Measurements from ENCODE around the gene CTDNEP1. TPM values are rescaled to one million over a fixed set of nuclear protein-coding genes. Genes with fewer than 3 reads are reported as not detected.

The CTDNEP1 gene
- polyA plus RNA-seq, 1 of the 3 experiments (the other 2 are of a cell fraction) = 111 TPM

GRCh38 chr17:7208754-7209460, 42.6 kb downstream of the CTDNEP1 start:
- no peak for DNase-seq
- POLR2A ChIA-PET = interaction anchor here (0.6 kb wide), 1 partner anchor 12 kb away, joined by 3 read pairs; no protein-coding TSS in a partner anchor
- Histone ChIP-seq H3K4me1 (ENCODE audit: control insufficient read depth in 1 of 2, insufficient read depth in 2 of 2, low read depth in 1 of 2, low read length in 1 of 2) (peaks cover 6 to 24% of the 10 kb centered on the region in 2 experiments; a peak in 2 of 4 replicates), H2AFZ (ENCODE audit: low read depth) (no peak overlapping the region), H3K9me2 (no peaks in the 10 kb centered on the region), H3K4me3 (ENCODE audit: low read depth in 2 of 2, low read length in 1 of 2) (no peak overlapping the region), H3F3A (replicated peaks; ENCODE audit: insufficient read depth) (peaks cover 13% of the 10 kb centered on the region), H4K20me1 (ENCODE audit: insufficient read depth) (peaks cover 42% of the 10 kb centered on the region), H3K4me2 (no peak overlapping the region), H3K79me2 (ENCODE audit: insufficient read depth) (peaks cover 53% of the 10 kb centered on the region), H3K36me3 (replicated peaks in 1 of 2; ENCODE audit: control insufficient read depth in 1 of 2, insufficient read depth in 2 of 2, low read length in 1 of 2) (no peaks in the 10 kb centered on the region), H3K9me3 (no peaks in the 10 kb centered on the region), H3K27ac (ENCODE audit: low read depth in 2 of 2, low read length in 1 of 2) (no peak overlapping the region), H3K27me3 (ENCODE audit: insufficient read depth) (no peaks in the 10 kb centered on the region), H3K9ac (no peak overlapping the region)
- WGBS (ENCODE audit: low lambda C conversion rate) = 92% methylated on average over 9 of the region's 9 CpGs
- TF ChIP-seq TEAD4 (IDR thresholded peaks at IDR 0.05; ENCODE audit: borderline replicate concordance, insufficient read depth) (no peak), EP300 (IDR thresholded peaks at IDR 0.05; ENCODE audit: borderline replicate concordance in 1 of 2, low read depth in 1 of 2, low read length in 1 of 2) (no peak), IRF3 (IDR thresholded peaks at IDR 0.05; ENCODE audit: low read depth, low read length) (no peak), TCF12 (IDR thresholded peaks at IDR 0.05) (no peak)
- CTCF ChIA-PET = interaction anchor here (1.2 to 2.3 kb wide), 3 partner anchors 11 to 163 kb away, joined by 4 to 8 read pairs (median 4); partner anchors contain the start of genes ACADVL and DLG4

GRCh38 chr17:7208027-7208571, 43.4 kb downstream of the CTDNEP1 start:
- 73% methylated on average over 13 of the region's 21 CpGs for WGBS (ENCODE audit: low lambda C conversion rate)
- H3K27me3 ChIP-seq (ENCODE audit: insufficient read depth) = no peaks in the 10 kb centered on the region
- H3K79me2 ChIP-seq (ENCODE audit: insufficient read depth) = peaks cover 46% of the 10 kb centered on the region
- no peak overlapping the region for H3K4me3 ChIP-seq (ENCODE audit: low read depth in 2 of 2, low read length in 1 of 2)
- no peak for TF ChIP-seq MXI1 (IDR thresholded peaks at IDR 0.05; ENCODE audit: low read depth, low read length)
- no peak for TF ChIP-seq CHD2 (IDR thresholded peaks at IDR 0.05; ENCODE audit: low read length, partially characterized antibody)
- TF ChIP-seq PBX3 (IDR thresholded peaks at IDR 0.05) = no peak
- no peak for TF ChIP-seq MAX (IDR thresholded peaks at IDR 0.05; ENCODE audit: low read depth)
- no peak for TF ChIP-seq FOSL2 (IDR thresholded peaks at IDR 0.05; ENCODE audit: borderline replicate concordance, low read depth)
- no peak for TF ChIP-seq ZBTB33 (IDR thresholded peaks at IDR 0.05; ENCODE audit: borderline replicate concordance, low read depth)
- TF ChIP-seq RFX5 (IDR thresholded peaks at IDR 0.05; ENCODE audit: low read length) = no peak
- no peak for TF ChIP-seq JUND (IDR thresholded peaks at IDR 0.05)
- no peak for TF ChIP-seq EZH2phosphoT487 (IDR thresholded peaks at IDR 0.05; ENCODE audit: borderline replicate concordance, low read depth)
- H3K27ac ChIP-seq (ENCODE audit: low read depth in 2 of 2, low read length in 1 of 2) = no peak overlapping the region
- H3F3A ChIP-seq (replicated peaks; ENCODE audit: insufficient read depth) = peaks cover 6% of the 10 kb centered on the region
- peaks cover 37% of the 10 kb centered on the region for H4K20me1 ChIP-seq (ENCODE audit: insufficient read depth)
- CTCF ChIA-PET = interaction anchor here (0.5 to 2.3 kb wide), 4 partner anchors 12 to 949 kb away, joined by 3 to 8 read pairs (median 4); partner anchors contain the start of genes ACADVL and DLG4
- no peak overlapping the region for H3K4me2 ChIP-seq
- no peak overlapping the region for H2AFZ ChIP-seq (ENCODE audit: low read depth)
- H3K9ac ChIP-seq = no peak overlapping the region
- H3K9me2 ChIP-seq = no peaks in the 10 kb centered on the region
- no peak for DNase-seq
- POLR2A ChIA-PET = no interaction called here
- H3K4me1 ChIP-seq (ENCODE audit: control insufficient read depth in 1 of 2, insufficient read depth in 2 of 2, low read depth in 1 of 2, low read length in 1 of 2) = peaks cover 6 to 23% of the 10 kb centered on the region in 2 experiments; a peak in 2 of 4 replicates
- peaks cover under 1 to 5% of the 10 kb centered on the region in 2 experiments for H3K36me3 ChIP-seq (replicated peaks in 1 of 2; ENCODE audit: control insufficient read depth in 1 of 2, insufficient read depth in 2 of 2, low read length in 1 of 2)
- H3K9me3 ChIP-seq = no peaks in the 10 kb centered on the region
